MCF 10A (cell line): Measurements from ENCODE around the gene KRT7. TPM values are rescaled to one million over a fixed set of nuclear protein-coding genes. Genes with fewer than 3 reads are reported as not detected.
A peak's percentile ranks its signal among the peaks of the same experiment; 100 is the strongest.

ENCODE experiments used
- BruUV-seq: library from RNA; stranded (reverse); fragments of 400-500 nt; replicated peaks from 2 replicates; lab custom pipeline; 2021; lab: Mats Ljungman, UMichigan
- CTCF ChIA-PET: fragments of 300-600 bp; sonication (Branson Sonifier 250); formaldehyde crosslinking; extraction: SDS; loops from one replicate; lab custom pipeline; 2021; ENCODE audit warnings: antibody characterized with exemption, inconsistent platforms; lab: Yijun Ruan, JAX
- POLR2A ChIA-PET: fragments of 300-600, 350-650 bp; sonication (Branson Sonifier 250); formaldehyde crosslinking; extraction: SDS; loops from one replicate; lab custom pipeline; 2020; ENCODE audit warnings: antibody characterized with exemption, inconsistent platforms; lab: Yijun Ruan, JAX
- DNase-seq: peaks from one replicate; pipeline ENCODE4 v3.0.0-alpha.2; 2018; ENCODE audit not compliant: unreplicated experiment
- H3K27ac Mint-ChIP-seq: one replicate; pipeline ENCODE4 v1.8.0; 2022; ENCODE audit warnings: mild to moderate bottlenecking, low read depth, mixed read lengths; ENCODE audit not compliant: unreplicated experiment
- H3K27me3 Mint-ChIP-seq: one replicate; pipeline ENCODE4 v1.8.0; 2022; ENCODE audit warnings: mixed read lengths; ENCODE audit not compliant: insufficient read depth, unreplicated experiment
- H3K36me3 Mint-ChIP-seq: one replicate; pipeline ENCODE4 v1.8.0; 2022; ENCODE audit warnings: mild to moderate bottlenecking, moderate library complexity, mixed read lengths; ENCODE audit not compliant: insufficient read depth, unreplicated experiment
- H3K4me1 Mint-ChIP-seq: one replicate; pipeline ENCODE4 v1.8.0; 2022; ENCODE audit warnings: mixed read lengths; ENCODE audit not compliant: insufficient read depth, unreplicated experiment
- H3K4me3 Mint-ChIP-seq: one replicate; pipeline ENCODE4 v1.8.0; 2022; ENCODE audit warnings: mild to moderate bottlenecking, moderate library complexity, mixed read lengths; ENCODE audit not compliant: unreplicated experiment
- H3K9me3 Mint-ChIP-seq: one replicate; pipeline ENCODE4 v1.8.0; 2022; ENCODE audit warnings: mixed read lengths; ENCODE audit not compliant: unreplicated experiment
- CTCF ChIP-seq: fragments of 200-600 bp; IDR thresholded peaks from one replicate; pipeline ENCODE4 v1.8.0; 2022; ENCODE audit warnings: antibody characterized with exemption, mild to moderate bottlenecking; ENCODE audit not compliant: unreplicated experiment
- intact Hi-C: fragments of 100-400 bp; cut with micrococcal nuclease; formaldehyde crosslinking; loops from 2 replicates; pipeline ENCODE4 v1.14.1; 2022
- total RNA-seq: library from RNA; stranded (reverse); gene quantifications from 2 replicates; pipeline ENCODE4 v1.2.3, GENCODE V29; 2022

Gene KRT7
- total RNA-seq, 1 experiment from 2014 or later, result 3,360 TPM

- BruUV-seq, result no TSS peak
- Mint-ChIP-seq H3K27me3 (no peaks in the 10 kb centered on the region), H3K36me3 (peaks cover 24% of the 10 kb centered on the region), H3K27ac (no peak overlapping the region), H3K4me3 (no peak overlapping the region), H3K9me3 (no peaks in the 10 kb centered on the region), H3K4me1 (peaks cover 16% of the 10 kb centered on the region)
- ChIA-PET POLR2A (interaction anchor here (0.6 to 3.6 kb wide), 5 partner anchors 8 to 40 kb away, joined by 3 to 13 read pairs (median 5); no protein-coding TSS in a partner anchor), CTCF (interaction anchor here (0.6 to 2.8 kb wide), 4 partner anchors 10 to 131 kb away, joined by 3 to 11 read pairs (median 6); partner anchors contain the start of gene KRT84)
- TF ChIP-seq CTCF, result no peak
- intact Hi-C loops, result no loop called here
- peak; percentile 54 for DNase-seq
Observed at GRCh38 chr12:52254180-52254964, 21.3 kb downstream of the KRT7 start.

GRCh38 chr12:52254965-52255751 lies 22.1 kb downstream of the KRT7 start:
- POLR2A ChIA-PET, result interaction anchor here (0.6 to 3.6 kb wide), 8 partner anchors 9 to 82 kb away, joined by 3 to 13 read pairs (median 4); no protein-coding TSS in a partner anchor

GRCh38 chr12:52255926-52256583 lies 23.0 kb downstream of the KRT7 start:
- H3K4me1 Mint-ChIP-seq, result peaks cover 22% of the 10 kb centered on the region
- CTCF ChIA-PET, result interaction anchor here (0.7 to 1.6 kb wide), 4 partner anchors 10 to 131 kb away, joined by 3 to 4 read pairs (median 3); no protein-coding TSS in a partner anchor
- peak; percentile 45 for DNase-seq
- peaks cover 8% of the 10 kb centered on the region for H3K36me3 Mint-ChIP-seq
- H3K4me3 Mint-ChIP-seq, result no peak overlapping the region
- H3K9me3 Mint-ChIP-seq, result no peaks in the 10 kb centered on the region
- H3K27me3 Mint-ChIP-seq, result no peaks in the 10 kb centered on the region
- no peak for TF ChIP-seq CTCF
- intact Hi-C loops, result no loop called here
- BruUV-seq, result no TSS peak
- POLR2A ChIA-PET, result interaction anchor here (0.9 to 1.4 kb wide), 4 partner anchors 11 to 81 kb away, joined by 3 to 4 read pairs (median 3); no protein-coding TSS in a partner anchor
- H3K27ac Mint-ChIP-seq, result peak overlapping the region; percentile 11

More at GRCh38 chr12:52254965-52255751, 22.1 kb downstream of the KRT7 start:
- BruUV-seq, result no TSS peak
- no peak for TF ChIP-seq CTCF
- Mint-ChIP-seq H3K27ac (peak overlapping the region; percentile 11), H3K27me3 (no peaks in the 10 kb centered on the region), H3K36me3 (peaks cover 17% of the 10 kb centered on the region), H3K4me3 (no peak overlapping the region), H3K9me3 (no peaks in the 10 kb centered on the region), H3K4me1 (peaks cover 14% of the 10 kb centered on the region)
- intact Hi-C loops, result no loop called here
- CTCF ChIA-PET, result interaction anchor here (0.7 to 1.6 kb wide), 3 partner anchors 11 to 72 kb away, joined by 3 to 4 read pairs (median 3); no protein-coding TSS in a partner anchor
- DNase-seq, result peak; percentile 50
